K562 (cell line): ENCODE results near the gene PPIH. TPM values are rescaled to one million over a fixed set of nuclear protein-coding genes. Genes with fewer than 3 reads are reported as not detected.

Experiments used
- ATF7 ChIP-seq: fragments of 450-650 bp; IDR thresholded peaks from 2 replicates; pipeline ENCODE4 v1.7.1; 2014; ENCODE audit warnings: mild to moderate bottlenecking, moderate library complexity
- CBX8 ChIP-seq: fragments of 200-600 bp; sonication (generic); IDR thresholded peaks from 2 replicates; pipeline ENCODE4 v1.6.1; 2012; ENCODE audit warnings: borderline replicate concordance, mixed run types, low read depth, mild to moderate bottlenecking, moderate library complexity, mixed read lengths, low read length, control low read depth, inconsistent platforms; ENCODE audit not compliant: poor library complexity, severe bottlenecking; ENCODE audit errors: extremely low read depth
- GTF2A2 ChIP-seq: IDR thresholded peaks from 2 replicates; pipeline ENCODE4 v1.6.1; 2016; ENCODE audit warnings: mild to moderate bottlenecking, missing genetic modification characterization, missing compliant biosample characterization
- HEY1 ChIP-seq: fragments of 250-450 bp; sonication (Bioruptor Pico); IDR thresholded peaks from 2 replicates; pipeline ENCODE4 v1.5.0; 2020; ENCODE audit warnings: mild to moderate bottlenecking, moderate library complexity, borderline replicate concordance
- L3MBTL2 ChIP-seq: fragments of 450-650 bp; IDR thresholded peaks from 2 replicates; pipeline ENCODE4 v1.6.1; 2016; ENCODE audit warnings: mild to moderate bottlenecking, moderate library complexity
- MNT ChIP-seq, 2 experiments: fragments of 450-650 bp; conservative IDR thresholded peaks; 2 replicates each; pipeline ENCODE4 v1.6.1; 2017; ENCODE audit warnings: mild to moderate bottlenecking in 2 of 2, moderate library complexity in 2 of 2
- MXI1 ChIP-seq: IDR thresholded peaks from 2 replicates; pipeline ENCODE4 v1.6.1; 2011; ENCODE audit warnings: low read depth, mild to moderate bottlenecking, improper control_type of control experiment, low read length
- OTX1 ChIP-seq: fragments of 450-650 bp; formaldehyde crosslinking; IDR thresholded peaks from 2 replicates; pipeline ENCODE4 v1.4.0; 2022; ENCODE audit warnings: mild to moderate bottlenecking
- PCBP2 ChIP-seq: fragments of 200-400 bp; formaldehyde crosslinking; IDR thresholded peaks from 2 replicates; pipeline ENCODE4 v1.6.1; 2018; ENCODE audit warnings: low read length, low read depth, mild to moderate bottlenecking, moderate library complexity; ENCODE audit not compliant: poor library complexity, severe bottlenecking
- POLR2B ChIP-seq: fragments of 450-650 bp; IDR thresholded peaks from 2 replicates; pipeline ENCODE4 v1.6.1; 2018; ENCODE audit warnings: low read depth; ENCODE audit not compliant: partially characterized antibody
- RB1 ChIP-seq: fragments of 450-650 bp; IDR thresholded peaks from 2 replicates; pipeline ENCODE4 v1.6.1; 2017; ENCODE audit warnings: low read depth, mild to moderate bottlenecking
- RFX5 ChIP-seq: IDR thresholded peaks from 2 replicates; pipeline ENCODE4 v1.6.1; 2011; ENCODE audit warnings: low read depth, mild to moderate bottlenecking, improper control_type of control experiment, low read length
- TCF3 ChIP-seq: sonication (generic); formaldehyde crosslinking; IDR thresholded peaks from 2 replicates; pipeline ENCODE4 v1.4.0; 2020; ENCODE audit warnings: mild to moderate bottlenecking, missing genetic modification reagents
- ZBTB1 ChIP-seq: sonication (generic); formaldehyde crosslinking; IDR thresholded peaks from 2 replicates; pipeline ENCODE4 v1.8.1; 2023; ENCODE audit warnings: missing genetic modification reagents, low read depth, mild to moderate bottlenecking, borderline replicate concordance
- ZBTB11 ChIP-seq, 3 experiments: fragments of 200-800 bp in 1 of 3; fragments of 250-450 bp in 1 of 3; fragments of 450-650 bp in 1 of 3; sonication (Bioruptor Pico) in 1 of 3; sonication (Bioruptor generic) in 1 of 3; formaldehyde crosslinking in 1 of 3; IDR thresholded peaks; 2 replicates each; pipeline versions ENCODE4 v1.6.1 to v1.8.0; 2016 to 2022; ENCODE audit warnings: mild to moderate bottlenecking in 2 of 3, missing genetic modification characterization in 2 of 3, missing compliant biosample characterization in 1 of 3, moderate library complexity in 1 of 3
- ZNF232 ChIP-seq: sonication (generic); formaldehyde crosslinking; IDR thresholded peaks from 2 replicates; pipeline ENCODE4 v1.8.0; 2022; ENCODE audit warnings: mild to moderate bottlenecking, missing genetic modification reagents
- ZNF24 ChIP-seq: fragments of 450-650 bp; IDR thresholded peaks from 2 replicates; pipeline ENCODE4 v1.6.1; 2016
- ZNF592 ChIP-seq: fragments of 450-650 bp; IDR thresholded peaks from 2 replicates; pipeline ENCODE4 v1.6.1; 2017; ENCODE audit warnings: antibody characterized with exemption, mild to moderate bottlenecking
- polyA plus RNA-seq, 8 experiments: library from polyadenylated mRNA; depleted of rRNA in 4 of 8; stranded (reverse) in 5 of 8; unstranded in 3 of 8; fragments of >200 nt; fragmentation: Nextera tagmentation in 2 of 8; fragmentation: Illumina TruSeq in 1 of 8; extraction: Ambion mirVana in 2 of 8; extraction: Trizol in 1 of 8; gene quantifications; 2 replicates each; pipeline versions ENCODE4 v1.2.1 to v1.2.3, GENCODE V29; 2011 to 2014; ENCODE audit warnings: inconsistent platforms in 1 of 8, missing spikeins in 1 of 8
- total RNA-seq, 7 experiments: library from RNA; depleted of rRNA in 6 of 7; stranded (reverse); fragments of >200 nt in 6 of 7; fragmentation: Illumina TruSeq in 2 of 7; extraction: Trizol in 2 of 7; gene quantifications; 2 replicates each; pipeline versions ENCODE4 v1.2.1 to v1.2.3, GENCODE V29; 2011 to 2021; ENCODE audit warnings: low replicate concordance in 1 of 7

The PPIH gene
- total and polyA plus RNA-seq, 9 of the 15 experiments (the other 6 are each of a cell fraction or from before 2014, with no cell fraction given), result 197 to 470 (median 277) TPM

- TF ChIP-seq ZBTB11 (CRISPR knock-in tag; IDR thresholded peaks at IDR 0.05), result no peak
- no peak for TF ChIP-seq GTF2A2 (tag)
- peak; percentile 18 for TF ChIP-seq TCF3 (CRISPR knock-in tag)
- peak; percentile 81 for TF ChIP-seq ATF7
- no peak; the same call in 1 of the 2 replicates for TF ChIP-seq ZNF592
- peak; percentile 78 for TF ChIP-seq MXI1
- TF ChIP-seq RB1, result peak; percentile 10; the same call in 1 of the 2 replicates
- TF ChIP-seq ZNF232, result no peak
- TF ChIP-seq ZBTB1 (CRISPR knock-in tag), result peak; percentile 88
- peak; percentile 25; the same call in 1 of the 2 replicates for TF ChIP-seq OTX1
- TF ChIP-seq ZNF24, result 0 out of 2 replicates have a peak, but pooled peaks have one; percentile 19
- TF ChIP-seq POLR2B, result peak; percentile 91
- no peak for TF ChIP-seq CBX8
- peak; percentile 73; the same call in 1 of the 2 replicates for TF ChIP-seq L3MBTL2
- TF ChIP-seq PCBP2, result no peak
- 0 out of 2 replicates have a peak, but pooled peaks have one; percentile 27 for TF ChIP-seq RFX5
- TF ChIP-seq HEY1 (CRISPR knock-in tag), result no peak
- TF ChIP-seq MNT (conservative IDR thresholded peaks at IDR 0.05), result peak; percentile 95 to 96
These were observed 23.7 kb downstream of the PPIH start, which contains the start of gene YBX1 (continued) for GRCh38 chr1:42681741-42682483.
